ENCODE measurements around the gene LONP2.
"Not testable (repeated sequence)": the region's sequence is repeated elsewhere in the genome, so short reads cannot be mapped to it uniquely, and the experiment has no call there.

LONP2 gene

GRCh38 chr16:48292452-48292851 lies 48.4 kb downstream of the LONP2 start:
- DNase-seq: no peak

- no peak for DNase-seq
Observed at GRCh38 chr16:48294724-48295123, 50.6 kb downstream of the LONP2 start.

- DNase-seq: no peak
Observed at GRCh38 chr16:48295488-48296281, 51.6 kb downstream of the LONP2 start.

GRCh38 chr16:48299471-48299870 lies 55.4 kb downstream of the LONP2 start:
- DNase-seq: no peak

GRCh38 chr16:48300391-48300856 lies 56.3 kb downstream of the LONP2 start:
- no peak for DNase-seq

- no peak for DNase-seq
Observed at GRCh38 chr16:48308535-48308934, 64.4 kb downstream of the LONP2 start.

- DNase-seq: no peak
Observed at GRCh38 chr16:48310908-48311641, 67.0 kb downstream of the LONP2 start.

- not testable (repeated sequence) for DNase-seq
Observed at GRCh38 chr16:48313905-48314304, 69.8 kb downstream of the LONP2 start.

- no peak for DNase-seq
Observed at GRCh38 chr16:48317026-48317425, 72.9 kb downstream of the LONP2 start.

GRCh38 chr16:48317614-48318315 lies 73.7 kb downstream of the LONP2 start:
- no peak for DNase-seq

- peak in 3 of 14 donors; percentile 14 to 41 (median 30) for DNase-seq
Observed at GRCh38 chr16:48318630-48319029, 74.5 kb downstream of the LONP2 start.

GRCh38 chr16:48321317-48322036 lies 77.4 kb downstream of the LONP2 start:
- DNase-seq: no peak

GRCh38 chr16:48323783-48324775 lies 80.0 kb downstream of the LONP2 start:
- DNase-seq: no peak

GRCh38 chr16:48326915-48327314 lies 82.8 kb downstream of the LONP2 start:
- DNase-seq: no peak

GRCh38 chr16:48329138-48329537 lies 85.0 kb downstream of the LONP2 start:
- DNase-seq: no peak

GRCh38 chr16:48330189-48330840 lies 86.2 kb downstream of the LONP2 start:
- no peak for DNase-seq

- peak in 1 of 14 donors; percentile 36 for DNase-seq
Observed at GRCh38 chr16:48330841-48331192, 86.7 kb downstream of the LONP2 start.

- DNase-seq: no peak
Observed at GRCh38 chr16:48332978-48333377, 88.9 kb downstream of the LONP2 start.

GRCh38 chr16:48334325-48334724 lies 90.2 kb downstream of the LONP2 start:
- no peak for DNase-seq

- DNase-seq: no peak
Observed at GRCh38 chr16:48335961-48336360, 91.9 kb downstream of the LONP2 start.

GRCh38 chr16:48340054-48340453 lies 96.0 kb downstream of the LONP2 start:
- DNase-seq: no peak
